ENCODE data around the gene OTC. TPM values are rescaled to one million over a fixed set of nuclear protein-coding genes. Genes with fewer than 3 reads are reported as not detected.

OTC gene
- total RNA-seq, 1 donor from 2014 or later: not detected

DNA sequence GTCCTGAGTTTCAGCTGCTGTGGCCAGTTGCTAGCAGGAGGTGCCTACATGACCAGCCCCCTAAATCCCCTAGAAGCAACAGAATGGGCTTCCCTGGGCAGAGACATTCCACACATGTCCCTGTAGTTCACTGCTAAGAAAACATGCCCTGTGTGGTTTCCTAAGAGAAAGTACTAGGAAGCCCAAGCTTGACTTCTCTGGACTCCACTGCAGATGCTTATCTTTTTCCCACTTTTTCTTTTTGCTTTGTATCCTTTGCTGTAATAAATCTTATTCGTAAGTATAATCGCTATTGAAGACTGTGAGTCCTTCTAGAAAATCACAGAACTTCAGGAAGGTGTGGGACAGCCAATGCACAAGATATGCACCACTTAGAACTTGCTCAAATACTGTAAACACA lies 40.7 kb upstream of the OTC start:
- DNase-seq (ENCODE audit: low spot score): no peak
- H3K9me3 ChIP-seq (ENCODE audit: low read depth): peaks cover 10% of the 10 kb centered on the region
- H4K20me1 ChIP-seq (ENCODE audit: low read depth): no peaks in the 10 kb centered on the region
- no peak overlapping the region for H2AFZ ChIP-seq (replicated peaks)
- H3K27ac ChIP-seq: no peak overlapping the region
- H3K79me2 ChIP-seq (ENCODE audit: low read depth): no peaks in the 10 kb centered on the region
- H3K9ac ChIP-seq: no peak overlapping the region
- no peaks in the 10 kb centered on the region for H3F3A ChIP-seq (ENCODE audit: low read depth)
- no peaks in the 10 kb centered on the region for H3K4me1 Mint-ChIP-seq
- no peaks in the 10 kb centered on the region for H3K4me1 ChIP-seq
- H3K4me3 ChIP-seq: no peak overlapping the region
- H3K4me3 Mint-ChIP-seq: no peak overlapping the region
- no peaks in the 10 kb centered on the region for H3K27me3 ChIP-seq
- H3K27me3 Mint-ChIP-seq (ENCODE audit: insufficient read depth, low read depth): no peaks in the 10 kb centered on the region
- H3K36me3 Mint-ChIP-seq: no peaks in the 10 kb centered on the region
- no peak overlapping the region for H3K27ac Mint-ChIP-seq
- no peaks in the 10 kb centered on the region for H3K9me3 Mint-ChIP-seq
- H3K4me2 ChIP-seq: no peak overlapping the region
- no peak for TF ChIP-seq EZH2 (IDR thresholded peaks at IDR 0.05)
- no peak for TF ChIP-seq EZH2phosphoT487 (IDR thresholded peaks at IDR 0.05)
- TF ChIP-seq, protein P1, sequence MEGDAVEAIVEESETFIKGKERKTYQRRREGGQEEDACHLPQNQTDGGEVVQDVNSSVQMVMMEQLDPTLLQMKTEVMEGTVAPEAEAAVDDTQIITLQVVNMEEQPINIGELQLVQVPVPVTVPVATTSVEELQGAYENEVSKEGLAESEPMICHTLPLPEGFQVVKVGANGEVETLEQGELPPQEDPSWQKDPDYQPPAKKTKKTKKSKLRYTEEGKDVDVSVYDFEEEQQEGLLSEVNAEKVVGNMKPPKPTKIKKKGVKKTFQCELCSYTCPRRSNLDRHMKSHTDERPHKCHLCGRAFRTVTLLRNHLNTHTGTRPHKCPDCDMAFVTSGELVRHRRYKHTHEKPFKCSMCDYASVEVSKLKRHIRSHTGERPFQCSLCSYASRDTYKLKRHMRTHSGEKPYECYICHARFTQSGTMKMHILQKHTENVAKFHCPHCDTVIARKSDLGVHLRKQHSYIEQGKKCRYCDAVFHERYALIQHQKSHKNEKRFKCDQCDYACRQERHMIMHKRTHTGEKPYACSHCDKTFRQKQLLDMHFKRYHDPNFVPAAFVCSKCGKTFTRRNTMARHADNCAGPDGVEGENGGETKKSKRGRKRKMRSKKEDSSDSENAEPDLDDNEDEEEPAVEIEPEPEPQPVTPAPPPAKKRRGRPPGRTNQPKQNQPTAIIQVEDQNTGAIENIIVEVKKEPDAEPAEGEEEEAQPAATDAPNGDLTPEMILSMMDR (IDR thresholded peaks at IDR 0.05): no peak
- H3K36me3 ChIP-seq: no peaks in the 10 kb centered on the region

DNA sequence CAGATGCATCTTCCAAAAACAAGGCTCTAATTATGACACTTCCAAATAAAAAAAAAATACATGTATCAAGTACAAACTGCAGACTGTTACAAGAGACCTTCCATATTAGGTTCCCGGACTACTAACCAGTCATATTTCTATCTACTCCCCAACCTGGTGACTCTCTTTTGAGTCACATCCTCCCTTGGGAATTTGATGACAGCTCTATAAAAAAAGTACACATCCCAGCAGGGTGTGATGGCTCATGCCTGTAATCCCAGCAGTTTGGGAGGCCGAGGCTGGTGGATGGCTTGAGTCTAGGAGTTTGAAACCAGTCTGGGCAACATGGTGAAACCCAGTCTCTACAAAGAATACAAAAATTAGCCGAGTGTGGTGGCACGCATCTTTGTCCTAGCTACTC lies 40.0 kb upstream of the OTC start:
- no peak overlapping the region for H3K27ac Mint-ChIP-seq
- Histone ChIP-seq H3K36me3 (no peaks in the 10 kb centered on the region), H3K4me1 (no peaks in the 10 kb centered on the region), H3K27me3 (no peaks in the 10 kb centered on the region), H3K4me3 (no peak overlapping the region), H3K79me2 (ENCODE audit: low read depth) (no peaks in the 10 kb centered on the region), H3K27ac (no peak overlapping the region), H4K20me1 (ENCODE audit: low read depth) (no peaks in the 10 kb centered on the region), H2AFZ (replicated peaks) (no peak overlapping the region), H3K4me2 (no peak overlapping the region), H3K9me3 (ENCODE audit: low read depth) (peaks cover 9% of the 10 kb centered on the region), H3F3A (ENCODE audit: low read depth) (no peaks in the 10 kb centered on the region), H3K9ac (no peak overlapping the region)
- DNase-seq (ENCODE audit: low spot score): no peak
- no peaks in the 10 kb centered on the region for H3K36me3 Mint-ChIP-seq
- TF ChIP-seq, protein P1 (IDR thresholded peaks at IDR 0.05): no peak
- TF ChIP-seq EZH2phosphoT487 (IDR thresholded peaks at IDR 0.05): no peak
- no peak for TF ChIP-seq EZH2 (IDR thresholded peaks at IDR 0.05)
- no peaks in the 10 kb centered on the region for H3K4me1 Mint-ChIP-seq
- H3K4me3 Mint-ChIP-seq: no peak overlapping the region
- no peaks in the 10 kb centered on the region for H3K27me3 Mint-ChIP-seq (ENCODE audit: insufficient read depth, low read depth)
- H3K9me3 Mint-ChIP-seq: no peaks in the 10 kb centered on the region

DNA sequence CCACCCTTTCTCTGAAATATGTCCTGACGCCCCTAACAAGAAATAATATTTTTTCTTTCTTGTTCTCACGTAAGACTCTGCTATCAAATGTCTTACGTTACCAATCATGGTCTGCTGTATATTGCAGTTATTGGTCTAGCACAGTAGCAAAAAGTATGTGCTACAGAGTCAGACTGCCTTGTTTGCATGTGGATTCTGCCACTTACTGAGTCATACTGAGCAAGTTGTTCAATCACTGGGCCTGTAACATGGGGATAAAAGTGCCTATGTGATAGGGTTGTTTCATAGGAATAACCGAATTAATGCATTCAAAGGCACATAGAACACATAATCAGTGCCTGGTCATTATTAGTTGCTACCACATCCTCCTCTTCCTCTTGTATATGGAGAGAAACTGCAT lies 39.2 kb upstream of the OTC start:
- H3K4me1 Mint-ChIP-seq: no peaks in the 10 kb centered on the region
- H3K27ac ChIP-seq: no peak overlapping the region
- DNase-seq (ENCODE audit: low spot score): no peak
- no peaks in the 10 kb centered on the region for H3K9me3 Mint-ChIP-seq
- no peak overlapping the region for H3K27ac Mint-ChIP-seq
- no peak overlapping the region for H3K4me3 ChIP-seq
- no peaks in the 10 kb centered on the region for H3K36me3 Mint-ChIP-seq
- no peaks in the 10 kb centered on the region for H3K4me1 ChIP-seq
- no peak overlapping the region for H3K4me3 Mint-ChIP-seq
- H3K4me2 ChIP-seq: no peak overlapping the region
- H3K9ac ChIP-seq: no peak overlapping the region
- peaks cover 7% of the 10 kb centered on the region for H3K9me3 ChIP-seq (ENCODE audit: low read depth)
- H4K20me1 ChIP-seq (ENCODE audit: low read depth): no peaks in the 10 kb centered on the region
- no peaks in the 10 kb centered on the region for H3K27me3 Mint-ChIP-seq (ENCODE audit: insufficient read depth, low read depth)
- H3K79me2 ChIP-seq (ENCODE audit: low read depth): no peaks in the 10 kb centered on the region
- H3K36me3 ChIP-seq: no peaks in the 10 kb centered on the region
- no peak overlapping the region for H2AFZ ChIP-seq (replicated peaks)
- H3F3A ChIP-seq (ENCODE audit: low read depth): no peaks in the 10 kb centered on the region
- no peaks in the 10 kb centered on the region for H3K27me3 ChIP-seq
- TF ChIP-seq, protein P1 (IDR thresholded peaks at IDR 0.05): no peak
- TF ChIP-seq EZH2phosphoT487 (IDR thresholded peaks at IDR 0.05): no peak
- no peak for TF ChIP-seq EZH2 (IDR thresholded peaks at IDR 0.05)
